Osteoblast (primary cell): ENCODE results near the gene MBD5. TPM values are rescaled to one million over a fixed set of nuclear protein-coding genes. Genes with fewer than 3 reads are reported as not detected.
"Not testable (repeated sequence)": the region's sequence is repeated elsewhere in the genome, so short reads cannot be mapped to it uniquely, and the experiment has no call there.

Source experiments
- DNase-seq: peaks from one replicate; pipeline ENCODE4 v3.0.0; 2011; ENCODE audit warnings: low spot score, mixed read lengths; ENCODE audit not compliant: insufficient read length; ENCODE audit errors: missing footprints
- H2AFZ ChIP-seq: 2 replicates; pipeline ENCODE4 v1.6.0; 2011; ENCODE audit warnings: mild to moderate bottlenecking, low read length
- H3K27ac ChIP-seq: 2 replicates; pipeline ENCODE4 v1.5.1; 2011; ENCODE audit warnings: mild to moderate bottlenecking, low read depth, low read length, moderate library complexity
- H3K27me3 ChIP-seq: 2 replicates; pipeline ENCODE4 v1.6.0; 2012; ENCODE audit warnings: mild to moderate bottlenecking, control low read depth, inconsistent platforms, low read length, moderate library complexity; ENCODE audit not compliant: insufficient read depth
- H3K36me3 ChIP-seq: 2 replicates; pipeline ENCODE4 v1.5.1; 2011; ENCODE audit warnings: mild to moderate bottlenecking, low read length, control low read depth, moderate library complexity; ENCODE audit not compliant: insufficient read depth
- H3K4me1 ChIP-seq: 2 replicates; pipeline ENCODE4 v1.5.1; 2011; ENCODE audit warnings: mild to moderate bottlenecking, low read length, control low read depth, moderate library complexity; ENCODE audit not compliant: insufficient read depth
- H3K4me2 ChIP-seq: 2 replicates; pipeline ENCODE4 v1.6.0; 2011; ENCODE audit warnings: mild to moderate bottlenecking, low read length; ENCODE audit not compliant: insufficient read depth
- H3K4me3 ChIP-seq: fragments of 200-600 bp; sonication (generic); 3 replicates; pipeline ENCODE4 v1.5.1; 2012; ENCODE audit warnings: mild to moderate bottlenecking, low read length, inconsistent platforms; ENCODE audit not compliant: insufficient read depth
- H3K79me2 ChIP-seq: 2 replicates; pipeline ENCODE4 v1.6.0; 2012; ENCODE audit warnings: mild to moderate bottlenecking, low read length, control low read depth, inconsistent platforms; ENCODE audit not compliant: insufficient read depth
- H3K9me3 ChIP-seq: 2 replicates; pipeline ENCODE4 v1.5.1; 2011; ENCODE audit warnings: low read depth, low read length, control low read depth
- H4K20me1 ChIP-seq: 2 replicates; pipeline ENCODE4 v1.6.0; 2012; ENCODE audit warnings: mild to moderate bottlenecking, low read length, control low read depth; ENCODE audit not compliant: insufficient read depth
- CTCF ChIP-seq: IDR thresholded peaks from 2 replicates; pipeline ENCODE4 v1.5.1; 2011; ENCODE audit warnings: mild to moderate bottlenecking, low read depth, low read length, moderate library complexity; ENCODE audit errors: extremely low read depth
- total RNA-seq: library from RNA; depleted of rRNA; stranded (reverse); fragments of >200 nt; gene quantifications from 2 replicates; pipeline ENCODE4 v1.2.3, GENCODE V29; 2012

The MBD5 gene
- total RNA-seq, 1 donor = 22.4 TPM

DNA sequence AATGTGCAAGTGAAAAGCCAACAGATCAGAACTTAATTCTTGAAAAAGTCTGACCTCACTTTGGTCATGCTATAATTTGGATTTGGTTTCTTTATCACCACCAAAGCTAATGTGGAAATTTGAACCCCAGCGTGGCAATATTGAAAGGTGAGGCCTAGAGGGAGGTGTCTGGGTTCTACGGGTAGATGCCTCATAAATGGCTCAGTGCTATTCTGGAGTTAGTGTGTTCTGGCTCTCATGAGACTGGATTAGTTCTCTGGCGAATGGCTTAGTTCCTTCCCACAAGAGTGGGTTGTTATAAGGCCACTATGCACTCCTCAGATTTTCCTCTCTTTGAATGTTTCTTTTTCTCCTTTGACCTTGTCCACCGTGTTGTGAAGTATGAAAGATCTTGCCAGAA lies 22.7 kb upstream of the MBD5 start:
- no peaks in the 10 kb centered on the region for H3K27me3 ChIP-seq
- no peak for DNase-seq
- no peak for TF ChIP-seq CTCF
- H3K4me2 ChIP-seq = no peak overlapping the region
- peaks cover 60% of the 10 kb centered on the region for H3K79me2 ChIP-seq
- no peak overlapping the region for H3K27ac ChIP-seq
- H3K9me3 ChIP-seq = no peaks in the 10 kb centered on the region
- H3K4me3 ChIP-seq = no peak overlapping the region
- no peaks in the 10 kb centered on the region for H3K36me3 ChIP-seq
- no peak overlapping the region for H2AFZ ChIP-seq
- no peaks in the 10 kb centered on the region for H3K4me1 ChIP-seq
- H4K20me1 ChIP-seq = peaks cover 8% of the 10 kb centered on the region

DNA sequence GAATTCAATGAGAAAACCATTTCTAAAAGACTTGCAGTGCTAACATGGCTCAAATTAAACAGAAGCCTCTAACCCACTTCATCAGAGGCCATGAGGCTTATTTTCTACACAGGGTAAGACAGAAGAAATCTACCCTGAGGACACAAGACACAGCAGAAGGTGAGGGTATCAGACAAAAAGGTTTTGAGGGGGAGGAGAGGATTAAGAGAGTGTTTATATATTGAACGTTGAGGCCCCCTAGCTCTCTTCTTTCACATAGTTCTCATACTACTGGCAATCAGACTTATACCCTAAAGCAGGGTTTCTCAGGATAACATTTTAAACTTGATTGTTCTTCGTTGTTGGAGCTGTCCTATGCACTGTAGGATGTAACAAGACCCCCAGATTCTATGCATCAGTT lies 21.8 kb upstream of the MBD5 start:
- peaks cover 59% of the 10 kb centered on the region for H3K79me2 ChIP-seq
- no peak overlapping the region for H3K4me2 ChIP-seq
- DNase-seq = no peak
- H2AFZ ChIP-seq = no peak overlapping the region
- no peaks in the 10 kb centered on the region for H3K4me1 ChIP-seq
- H4K20me1 ChIP-seq = peaks cover 3% of the 10 kb centered on the region
- TF ChIP-seq CTCF = no peak
- no peaks in the 10 kb centered on the region for H3K36me3 ChIP-seq
- no peaks in the 10 kb centered on the region for H3K27me3 ChIP-seq
- no peak overlapping the region for H3K27ac ChIP-seq
- no peaks in the 10 kb centered on the region for H3K9me3 ChIP-seq
- no peak overlapping the region for H3K4me3 ChIP-seq

DNA sequence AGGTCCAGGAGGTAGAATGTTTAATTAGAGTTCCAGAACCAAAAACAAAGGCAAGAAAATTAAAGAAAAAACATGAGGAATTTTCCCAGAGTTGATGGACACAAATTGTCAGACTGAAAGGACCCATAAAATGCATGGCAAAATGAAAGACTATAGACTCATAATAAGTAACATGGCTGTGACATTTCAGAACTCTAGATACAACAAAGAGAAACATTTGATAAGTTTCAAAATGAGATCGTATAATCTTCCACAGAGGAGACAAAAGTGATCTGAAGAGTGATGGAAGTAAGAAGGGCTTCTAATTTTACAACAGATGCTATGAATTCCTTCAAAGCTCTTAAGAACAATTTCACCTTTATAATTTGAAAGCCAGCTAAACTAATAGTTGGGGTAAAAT lies 20.8 kb upstream of the MBD5 start:
- H3K4me1 ChIP-seq = no peaks in the 10 kb centered on the region
- peaks cover 58% of the 10 kb centered on the region for H3K79me2 ChIP-seq
- H2AFZ ChIP-seq = no peak overlapping the region
- no peaks in the 10 kb centered on the region for H3K9me3 ChIP-seq
- H4K20me1 ChIP-seq = peaks cover 3% of the 10 kb centered on the region
- DNase-seq = no peak
- H3K4me2 ChIP-seq = no peak overlapping the region
- H3K27ac ChIP-seq = no peak overlapping the region
- no peak for TF ChIP-seq CTCF
- H3K27me3 ChIP-seq = no peaks in the 10 kb centered on the region
- H3K36me3 ChIP-seq = no peaks in the 10 kb centered on the region
- H3K4me3 ChIP-seq = no peak overlapping the region

- not testable (repeated sequence) for H3K9me3 ChIP-seq, H3K36me3 ChIP-seq, H3K4me3 ChIP-seq, H3K27ac ChIP-seq, H4K20me1 ChIP-seq, H3K27me3 ChIP-seq, H3K4me1 ChIP-seq, DNase-seq, H3K4me2 ChIP-seq, H2AFZ ChIP-seq
- peaks cover 62% of the 10 kb centered on the region for H3K79me2 ChIP-seq
Measured at GRCh38 chr2:148002420-148002819, 18.5 kb upstream of the MBD5 start.
